Loucy (cell line): ENCODE results near the gene NLRP3.

Source experiments
- H2AFZ ChIP-seq: fragments of 200-600 bp; sonication (generic); 2 replicates; pipeline ENCODE4 v1.6.0; 2016; ENCODE audit warnings: antibody characterized with exemption, mild to moderate bottlenecking, low read length, moderate library complexity
- H3F3A ChIP-seq: fragments of 200-600 bp; 2 replicates; pipeline ENCODE4 v1.6.0; 2016; ENCODE audit warnings: antibody characterized with exemption, low read depth, mild to moderate bottlenecking
- H3K27me3 ChIP-seq: fragments of 200-600 bp; sonication (generic); 2 replicates; pipeline ENCODE4 v1.6.1; 2014; ENCODE audit warnings: low read length, mild to moderate bottlenecking; ENCODE audit not compliant: insufficient read depth, poor library complexity, severe bottlenecking
- H3K36me3 ChIP-seq: fragments of 200-600 bp; sonication (generic); 2 replicates; pipeline ENCODE4 v1.6.1; 2016; ENCODE audit warnings: low read length; ENCODE audit not compliant: insufficient read depth
- H3K4me1 ChIP-seq: fragments of 200-600 bp; sonication (generic); 2 replicates; pipeline ENCODE4 v1.5.1; 2014; ENCODE audit warnings: low read length, mild to moderate bottlenecking; ENCODE audit not compliant: insufficient read depth, poor library complexity, severe bottlenecking
- H3K4me2 ChIP-seq: fragments of 200-600 bp; sonication (generic); 2 replicates; pipeline ENCODE4 v1.6.0; 2014; ENCODE audit warnings: antibody characterized with exemption, low read length, low read depth, mild to moderate bottlenecking; ENCODE audit not compliant: poor library complexity, severe bottlenecking
- H3K4me3 ChIP-seq: fragments of 200-600 bp; sonication (generic); 2 replicates; pipeline ENCODE4 v1.5.1; 2014; ENCODE audit warnings: low read length, mild to moderate bottlenecking, mixed read lengths; ENCODE audit not compliant: poor library complexity, severe bottlenecking
- H3K79me2 ChIP-seq: fragments of 200-600 bp; sonication (generic); 2 replicates; pipeline ENCODE4 v1.6.1; 2014; ENCODE audit warnings: low read length; ENCODE audit not compliant: insufficient read depth
- H3K9ac ChIP-seq: fragments of 200-600 bp; sonication (generic); 2 replicates; pipeline ENCODE4 v1.6.0; 2014; ENCODE audit warnings: mild to moderate bottlenecking, low read depth, low read length, moderate library complexity; ENCODE audit not compliant: poor library complexity, severe bottlenecking
- H3K9me2 ChIP-seq: fragments of 200-600 bp; sonication (generic); replicated peaks from 2 replicates; pipeline ENCODE4 v1.6.1; 2016; ENCODE audit warnings: low read depth, low read length, mixed read lengths
- H3K9me3 ChIP-seq: fragments of 200-600 bp; sonication (generic); 2 replicates; pipeline ENCODE4 v1.6.1; 2014; ENCODE audit warnings: mild to moderate bottlenecking, antibody characterized with exemption, low read length, low read depth; ENCODE audit not compliant: insufficient read depth
- H4K20me1 ChIP-seq: fragments of 200-600 bp; sonication (generic); 2 replicates; pipeline ENCODE4 v1.6.0; 2014; ENCODE audit warnings: antibody characterized with exemption, low read length, mild to moderate bottlenecking; ENCODE audit not compliant: insufficient read depth, poor library complexity, severe bottlenecking
- CTCF ChIP-seq: fragments of 200-600 bp; sonication (generic); conservative IDR thresholded peaks from 2 replicates; pipeline ENCODE4 v1.5.1; 2014; ENCODE audit warnings: mild to moderate bottlenecking, antibody characterized with exemption, low read length
- EZH2phosphoT487 ChIP-seq: fragments of 200-600 bp; IDR thresholded peaks from 2 replicates; pipeline ENCODE4 v1.6.1; 2018; ENCODE audit warnings: antibody characterized with exemption, mild to moderate bottlenecking, moderate library complexity, borderline replicate concordance

The NLRP3 gene

GRCh38 chr1:247387565-247387964 lies 28.4 kb upstream of the NLRP3 start:
- Histone ChIP-seq H3K4me3 (no peak overlapping the region), H3F3A (no peaks in the 10 kb centered on the region), H3K4me2 (no peak overlapping the region), H3K9me2 (no peaks in the 10 kb centered on the region), H4K20me1 (no peaks in the 10 kb centered on the region), H3K79me2 (no peaks in the 10 kb centered on the region), H3K4me1 (peaks cover 11% of the 10 kb centered on the region), H3K9ac (no peak overlapping the region), H2AFZ (no peak overlapping the region), H3K36me3 (no peaks in the 10 kb centered on the region), H3K9me3 (no peaks in the 10 kb centered on the region), H3K27me3 (no peaks in the 10 kb centered on the region)
- TF ChIP-seq CTCF (no peak), EZH2phosphoT487 (no peak)

- no peaks in the 10 kb centered on the region for H3K9me3 ChIP-seq
- no peaks in the 10 kb centered on the region for H4K20me1 ChIP-seq
- H3K9me2 ChIP-seq, result no peaks in the 10 kb centered on the region
- H3K4me2 ChIP-seq, result peak overlapping the region; percentile 39
- H3K4me3 ChIP-seq, result peak overlapping the region; percentile 30
- peak overlapping the region; percentile 45; the same call in 1 of the 2 replicates for H2AFZ ChIP-seq
- no peaks in the 10 kb centered on the region for H3K79me2 ChIP-seq
- TF ChIP-seq CTCF, result peak; percentile 96
- TF ChIP-seq EZH2phosphoT487, result no peak
- no peaks in the 10 kb centered on the region for H3K36me3 ChIP-seq
- H3K9ac ChIP-seq, result no peak overlapping the region
- H3K27me3 ChIP-seq, result no peaks in the 10 kb centered on the region
- H3F3A ChIP-seq, result no peaks in the 10 kb centered on the region
- peaks cover 11% of the 10 kb centered on the region for H3K4me1 ChIP-seq
Observed at GRCh38 chr1:247390116-247390791, 25.7 kb upstream of the NLRP3 start.

GRCh38 chr1:247390996-247391395 lies 25.0 kb upstream of the NLRP3 start:
- Histone ChIP-seq H3K4me2 (no peak overlapping the region), H3K9me2 (no peaks in the 10 kb centered on the region), H3F3A (no peaks in the 10 kb centered on the region), H3K9me3 (no peaks in the 10 kb centered on the region), H3K4me3 (no peak overlapping the region), H3K27me3 (no peaks in the 10 kb centered on the region), H3K79me2 (no peaks in the 10 kb centered on the region), H2AFZ (no peak overlapping the region), H3K4me1 (peaks cover 11% of the 10 kb centered on the region), H4K20me1 (no peaks in the 10 kb centered on the region), H3K36me3 (no peaks in the 10 kb centered on the region), H3K9ac (no peak overlapping the region)
- no peak for TF ChIP-seq EZH2phosphoT487
- TF ChIP-seq CTCF, result no peak
